Heart left ventricle (tissue), 16 donors: Measurements from ENCODE around the gene RTP3. TPM values are rescaled to one million over a fixed set of nuclear protein-coding genes. Genes with fewer than 3 reads are reported as not detected.

Source experiments
- ATAC-seq, 4 donors: fragments of 200-7000 bp; cut with Tn5 transposase; one replicate each; pipeline ENCODE4 v1.9.1; 2020 to 2022; ENCODE audit warnings: moderate library complexity in 4 of 4, mild to moderate bottlenecking in 3 of 4, moderate number of reproducible peaks in 1 of 4
- DNase-seq, 5 donors: peaks; one replicate each; pipeline ENCODE4 v3.0.0-alpha.2; 2020
- H3K27ac ChIP-seq, 12 donors: fragments of 200-600 bp; sonication (generic) in 4 of 12; one replicate each; pipeline versions ENCODE4 v1.5.0 to v1.8.0; 2016 to 2022; ENCODE audit warnings: mild to moderate bottlenecking in 2 of 12
- H3K27me3 ChIP-seq, 9 donors: fragments of 200-600 bp; sonication (generic) in 2 of 9; one replicate each; pipeline versions ENCODE4 v1.5.1 to v1.8.0; 2016 to 2022; ENCODE audit warnings: mild to moderate bottlenecking in 3 of 9
- H3K36me3 ChIP-seq, 9 donors: fragments of 200-600 bp; sonication (generic) in 2 of 9; one replicate each; pipeline versions ENCODE4 v1.5.0 to v1.8.0; 2018 to 2022; ENCODE audit warnings: mild to moderate bottlenecking in 2 of 9
- H3K4me1 ChIP-seq, 12 donors: fragments of 200-600 bp; sonication (generic) in 4 of 12; one replicate each; pipeline versions ENCODE4 v1.5.0 to v1.8.0; 2016 to 2022; ENCODE audit warnings: mild to moderate bottlenecking in 3 of 12
- H3K4me3 ChIP-seq, 12 donors: fragments of 200-600 bp; sonication (generic) in 4 of 12; one replicate each; pipeline versions ENCODE4 v1.5.0 to v1.8.0; 2017 to 2022; ENCODE audit warnings: mild to moderate bottlenecking in 9 of 12, moderate library complexity in 4 of 12
- H3K9me3 ChIP-seq, 12 donors: fragments of 200-600 bp; sonication (generic) in 4 of 12; one replicate each; pipeline versions ENCODE4 v1.5.0 to v1.8.0; 2016 to 2022; ENCODE audit warnings: mild to moderate bottlenecking in 1 of 12
- POLR2A ChIP-seq, 2 donors: fragments of 450-650 bp; IDR thresholded peaks; one replicate each; pipeline ENCODE4 v1.6.1; 2017; ENCODE audit warnings: antibody characterized with exemption in 2 of 2, mild to moderate bottlenecking in 2 of 2, moderate library complexity in 2 of 2
- WGBS, 4 donors: extraction: QIAGEN DNeasy Blood & Tissue Kit in 2 of 4; methylation state at CpG; one replicate each; pipeline versions ENCODE4 v1.1.5 to v1.1.7; 2013 to 2018; 5-methylcytosine and 5-hydroxymethylcytosine counted together
- intact Hi-C, 10 donors: fragments of 100-400 bp; cut with DNase I; formaldehyde crosslinking; loops; one replicate each; pipeline versions ENCODE4 v1.11.1 to v1.14.2; 2022
- polyA plus RNA-seq, 2 donors: library from polyadenylated mRNA; stranded (reverse); fragments of 200-250 nt; gene quantifications; one replicate each; pipeline ENCODE4 v1.2.3, GENCODE V29; 2013
- total RNA-seq, 9 donors: library from RNA; depleted of rRNA in 2 of 9; stranded (reverse); fragments of >200 nt in 2 of 9; fragmentation: NEBNext Ultra II Directional in 3 of 9; extraction: Animal tissue kit (Norgen Biotek cat#: 25700) in 3 of 9; gene quantifications; one replicate each; pipeline versions ENCODE4 v1.1.0 to v1.2.4, GENCODE V29; 2016 to 2023
- TF ChIP-seq, protein P1 (sequence below), 12 donors: fragments of 200-600 bp; sonication (generic) in 4 of 12; IDR thresholded peaks; one replicate each; pipeline versions ENCODE4 v1.5.0 to v1.8.0; 2018 to 2022; ENCODE audit warnings: antibody characterized with exemption in 12 of 12, mild to moderate bottlenecking in 5 of 12
- donor health status: ischemic (EF 13 %, LVEDD 7.1; RV severe dilation, severe dysfunction).
- donor health status: healthy with polysubstance abuse.
- donor health status: DM: no; HTN: yes; CAD: no.
- donor health status: DM: no; HTN: no; CAD: no.
- donor health status: ischemic (EF 25% LVEDD 6.9; RV normal size, moderate dysfunction).
- donor health status: ischemic (EF 25% LVEDD 5.7; RV mildly dilated, moderate dysfunction).
- donor health status: healthy.
- donor health status: DM: yes; HTN: yes; CAD: no.
- donor health status: ischemic (EF 35%, LVEDD 5.7; RV mildly dilated, moderate dysfunction).
- donor health status: nonischemic (EF 11% LVEDD 7.7; RV severe dilation, severe dysfunction).
- donor health status: DM: yes; HTN: yes; CAD: no.
- donor health status: PGD.
- donor health status: ischemic (EF 29% LVEDD 5.4; RV normal size, mild dysfunction).
- donor health status: nonischemic (EF 23%, LVEDD 6.1; RV moderate dilation, normal function).

Gene RTP3
- total and polyA plus RNA-seq, 11 donors: not detected

DNA sequence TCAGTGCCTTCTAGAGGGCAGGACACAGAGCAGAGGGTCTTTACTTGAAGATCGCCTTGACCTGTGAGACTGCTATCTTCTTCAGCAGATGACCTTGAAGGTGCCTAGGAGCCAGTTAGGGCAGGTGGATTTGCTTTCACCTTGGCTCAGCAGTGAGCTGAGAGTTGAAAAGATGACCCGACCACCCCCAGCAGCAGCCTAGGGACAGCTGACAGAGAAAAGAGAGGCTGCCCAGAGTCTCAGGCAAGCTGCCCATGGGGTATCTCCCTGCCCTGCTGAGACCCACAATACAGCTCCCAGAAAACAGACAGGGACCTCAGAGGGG lies 32.6 kb upstream of the RTP3 start:
- ATAC-seq (no peak), DNase-seq (peak in 1 of 5 donors; percentile 3)
- 71 to 83% (median 82%) methylated on average over 1 to 2 of the region's 2 CpGs for WGBS, 4 donors
- H3K4me3 ChIP-seq: no peak overlapping the region
- intact Hi-C loops: no loop called here
- H3K36me3 ChIP-seq: no peaks in the 10 kb centered on the region
- H3K4me1 ChIP-seq: peaks cover 0 to 53% (median 26%) of the 10 kb centered on the region in 12 donors
- no peak overlapping the region for H3K27ac ChIP-seq
- peaks cover 0 to 28% (median 0%) of the 10 kb centered on the region in 9 donors for H3K27me3 ChIP-seq
- TF ChIP-seq POLR2A (IDR thresholded peaks at IDR 0.05): no peak
- TF ChIP-seq, protein P1, sequence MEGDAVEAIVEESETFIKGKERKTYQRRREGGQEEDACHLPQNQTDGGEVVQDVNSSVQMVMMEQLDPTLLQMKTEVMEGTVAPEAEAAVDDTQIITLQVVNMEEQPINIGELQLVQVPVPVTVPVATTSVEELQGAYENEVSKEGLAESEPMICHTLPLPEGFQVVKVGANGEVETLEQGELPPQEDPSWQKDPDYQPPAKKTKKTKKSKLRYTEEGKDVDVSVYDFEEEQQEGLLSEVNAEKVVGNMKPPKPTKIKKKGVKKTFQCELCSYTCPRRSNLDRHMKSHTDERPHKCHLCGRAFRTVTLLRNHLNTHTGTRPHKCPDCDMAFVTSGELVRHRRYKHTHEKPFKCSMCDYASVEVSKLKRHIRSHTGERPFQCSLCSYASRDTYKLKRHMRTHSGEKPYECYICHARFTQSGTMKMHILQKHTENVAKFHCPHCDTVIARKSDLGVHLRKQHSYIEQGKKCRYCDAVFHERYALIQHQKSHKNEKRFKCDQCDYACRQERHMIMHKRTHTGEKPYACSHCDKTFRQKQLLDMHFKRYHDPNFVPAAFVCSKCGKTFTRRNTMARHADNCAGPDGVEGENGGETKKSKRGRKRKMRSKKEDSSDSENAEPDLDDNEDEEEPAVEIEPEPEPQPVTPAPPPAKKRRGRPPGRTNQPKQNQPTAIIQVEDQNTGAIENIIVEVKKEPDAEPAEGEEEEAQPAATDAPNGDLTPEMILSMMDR (IDR thresholded peaks at IDR 0.05): no peak
- peaks cover 0 to 6% (median 0%) of the 10 kb centered on the region in 12 donors for H3K9me3 ChIP-seq

DNA sequence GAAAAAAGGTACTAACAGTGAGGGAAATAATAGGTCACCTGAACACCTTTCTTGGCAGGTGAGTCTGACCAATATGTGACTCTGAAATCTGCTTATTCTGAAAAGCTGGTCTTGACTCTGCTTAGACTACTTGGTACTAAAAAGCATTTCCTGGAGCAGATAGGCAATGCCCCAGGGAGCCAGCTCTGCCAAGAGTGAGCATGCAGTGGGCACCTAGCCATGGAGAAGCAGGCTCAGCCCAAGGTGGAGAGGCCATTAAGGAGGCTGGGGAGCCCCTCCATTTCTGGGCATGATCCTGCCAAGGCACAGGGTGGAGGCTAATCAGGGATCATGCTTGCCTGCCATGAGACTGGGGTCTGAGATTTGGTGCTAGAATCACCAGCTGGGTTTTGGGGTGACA lies 31.5 kb upstream of the RTP3 start:
- peak in 2 of 5 donors; percentile 18 to 52 for DNase-seq
- H3K9me3 ChIP-seq: no peaks in the 10 kb centered on the region
- intact Hi-C loops: no loop called here
- H3K4me1 ChIP-seq: peaks cover 0 to 56% (median 27%) of the 10 kb centered on the region in 12 donors
- H3K27me3 ChIP-seq: peaks cover 0 to 28% (median 0%) of the 10 kb centered on the region in 9 donors
- no peaks in the 10 kb centered on the region for H3K36me3 ChIP-seq
- H3K27ac ChIP-seq: no peak overlapping the region
- no peak for TF ChIP-seq POLR2A (IDR thresholded peaks at IDR 0.05)
- TF ChIP-seq, protein P1 (IDR thresholded peaks at IDR 0.05): no peak
- H3K4me3 ChIP-seq: no peak overlapping the region
- no peak for ATAC-seq

- 76 to 80% (median 79%) methylated on average over 1 of the region's 1 CpG for WGBS, 4 donors
These were observed 30.8 kb upstream of the RTP3 start for GRCh38 chr3:46466871-46467403.

DNA sequence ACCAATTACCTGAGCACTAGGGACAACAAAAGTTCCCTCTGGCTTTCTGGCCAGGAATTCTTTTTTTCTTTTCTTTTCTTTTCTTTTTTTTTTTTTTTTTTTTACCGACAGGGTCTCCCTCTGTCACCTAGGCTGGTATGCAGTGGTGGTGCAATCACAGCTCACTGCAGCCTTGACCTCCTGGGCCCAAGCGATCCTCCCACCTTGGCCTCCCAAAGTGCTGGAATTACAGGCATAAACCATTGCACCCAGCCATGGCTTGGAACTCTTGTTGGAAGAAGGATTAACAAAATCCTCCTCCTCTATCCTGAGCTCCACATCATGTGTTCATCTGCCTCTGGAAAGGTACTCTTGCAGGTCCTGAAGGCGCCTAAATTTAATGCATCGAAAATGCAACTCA lies 30.2 kb upstream of the RTP3 start:
- WGBS, 4 donors: 95 to 98% (median 96%) methylated on average over 4 of the region's 4 CpGs
- intact Hi-C loops: no loop called here

More at GRCh38 chr3:46466871-46467403, 30.8 kb upstream of the RTP3 start:
- Histone ChIP-seq H3K9me3 (no peaks in the 10 kb centered on the region), H3K36me3 (no peaks in the 10 kb centered on the region), H3K4me1 (peaks cover 0 to 56% (median 27%) of the 10 kb centered on the region in 12 donors), H3K4me3 (no peak overlapping the region), H3K27me3 (peaks cover 0 to 30% (median 0%) of the 10 kb centered on the region in 9 donors), H3K27ac (no peak overlapping the region)
- TF ChIP-seq, protein P1 (IDR thresholded peaks at IDR 0.05): no peak
- TF ChIP-seq POLR2A (IDR thresholded peaks at IDR 0.05): no peak
- ATAC-seq: no peak
- intact Hi-C loops: no loop called here
- peak in 1 of 5 donors; percentile 7 for DNase-seq

More for the DNA sequence above, 30.2 kb upstream of the RTP3 start:
- Histone ChIP-seq H3K4me1 (peaks cover 0 to 55% (median 27%) of the 10 kb centered on the region in 12 donors), H3K27me3 (peaks cover 0 to 26% (median 0%) of the 10 kb centered on the region in 9 donors), H3K36me3 (no peaks in the 10 kb centered on the region), H3K9me3 (no peaks in the 10 kb centered on the region), H3K27ac (no peak overlapping the region), H3K4me3 (no peak overlapping the region)
- ATAC-seq: no peak
- TF ChIP-seq, protein P1 (IDR thresholded peaks at IDR 0.05): no peak
- TF ChIP-seq POLR2A (IDR thresholded peaks at IDR 0.05): no peak
- no peak for DNase-seq
